Hematopoietic multipotent progenitor cell treated with erythropoietin and hydrocortisone succinate and interleukin-3 and kit ligand, for 4 days (in vitro differentiated cells): ENCODE measurements around the gene IL3.

ENCODE experiments used
- DNase-seq: peaks from one replicate; pipeline ENCODE4 v3.0.0-alpha.2; 2015

The IL3 gene

GRCh38 chr5:132073231-132074013 lies 13.0 kb downstream of the IL3 start, which contains the start of gene CSF2:
TSS of gene CSF2 (plus strand) at chr5:132073789. CDS start at chr5:132073824, 35 bp downstream.
- DNase-seq: no peak

GRCh38 chr5:132074091-132074771 lies 13.8 kb downstream of the IL3 start:
- no peak for DNase-seq

- no peak for DNase-seq
Measured at GRCh38 chr5:132074772-132075718, 14.6 kb downstream of the IL3 start.

- no peak for DNase-seq
Measured at GRCh38 chr5:132075719-132076077, 15.2 kb downstream of the IL3 start.

GRCh38 chr5:132076202-132076830 lies 15.9 kb downstream of the IL3 start:
- DNase-seq: no peak

GRCh38 chr5:132076983-132077382 lies 16.5 kb downstream of the IL3 start:
- DNase-seq: no peak

GRCh38 chr5:132079081-132079480 lies 18.6 kb downstream of the IL3 start:
- no peak for DNase-seq

- no peak for DNase-seq
Measured at GRCh38 chr5:132079619-132080018, 19.2 kb downstream of the IL3 start.

GRCh38 chr5:132080595-132080994 lies 20.1 kb downstream of the IL3 start:
- no peak for DNase-seq

GRCh38 chr5:132081458-132081857 lies 21.0 kb downstream of the IL3 start:
- no peak for DNase-seq

- no peak for DNase-seq
Measured at GRCh38 chr5:132082329-132083023, 22.0 kb downstream of the IL3 start.

- no peak for DNase-seq
Measured at GRCh38 chr5:132083071-132083678, 22.7 kb downstream of the IL3 start.

- DNase-seq: no peak
Measured at GRCh38 chr5:132085686-132086085, 25.2 kb downstream of the IL3 start.

- no peak for DNase-seq
Measured at GRCh38 chr5:132086277-132086794, 25.9 kb downstream of the IL3 start.

GRCh38 chr5:132087176-132087575 lies 26.7 kb downstream of the IL3 start:
- DNase-seq: no peak

GRCh38 chr5:132087661-132088060 lies 27.2 kb downstream of the IL3 start:
- DNase-seq: no peak

- DNase-seq: no peak
Measured at GRCh38 chr5:132089363-132089762, 28.9 kb downstream of the IL3 start.

GRCh38 chr5:132090107-132090506 lies 29.7 kb downstream of the IL3 start:
- peak; percentile 52 for DNase-seq

GRCh38 chr5:132093271-132093670 lies 32.8 kb downstream of the IL3 start:
- DNase-seq: no peak

- no peak for DNase-seq
Measured at GRCh38 chr5:132094393-132095076, 34.1 kb downstream of the IL3 start.

- DNase-seq: no peak
Measured at GRCh38 chr5:132095077-132095410, 34.6 kb downstream of the IL3 start.
